GM13977 (cell line): ENCODE results near the gene POU3F2.
A peak's percentile ranks its signal among the peaks of the same experiment; 100 is the strongest.

Experiments used
- DNase-seq: peaks from one replicate; pipeline ENCODE4 v3.0.0; 2012; ENCODE audit warnings: low spot score
- CTCF ChIP-seq: IDR thresholded peaks from 2 replicates; pipeline ENCODE4 v1.5.1; 2012; ENCODE audit warnings: mild to moderate bottlenecking, control low read depth; ENCODE audit not compliant: insufficient read depth; ENCODE audit errors: extremely low read depth, missing control alignments
- in situ Hi-C: fragments of 300-500 bp; cut with MboI; formaldehyde crosslinking; loops from one replicate; pipeline ENCODE4 v1.12.0; 2022; ENCODE audit warnings: low sequenced_read_pairs, low pct_unique_long_range_greater_than_20kb, mixed read lengths, inconsistent platforms; ENCODE audit not compliant: unreplicated experiment

The POU3F2 gene

GRCh38 chr6:98877250-98877649 lies 42.9 kb downstream of the POU3F2 start:
- no peak for TF ChIP-seq CTCF
- DNase-seq, result no peak
- in situ Hi-C loops, result no loop called here

- peak; percentile 9 for DNase-seq
- no peak for TF ChIP-seq CTCF
- in situ Hi-C loops, result no loop called here
Observed at GRCh38 chr6:98880486-98880885, 46.1 kb downstream of the POU3F2 start.

GRCh38 chr6:98885330-98885729 lies 51.0 kb downstream of the POU3F2 start:
- DNase-seq, result no peak
- TF ChIP-seq CTCF, result no peak
- in situ Hi-C loops, result no loop called here

- no peak for TF ChIP-seq CTCF
- in situ Hi-C loops, result no loop called here
- no peak for DNase-seq
Observed at GRCh38 chr6:98887650-98888049, 53.3 kb downstream of the POU3F2 start.
